Measurements from ENCODE around the gene CDK18.

Gene CDK18

DNA sequence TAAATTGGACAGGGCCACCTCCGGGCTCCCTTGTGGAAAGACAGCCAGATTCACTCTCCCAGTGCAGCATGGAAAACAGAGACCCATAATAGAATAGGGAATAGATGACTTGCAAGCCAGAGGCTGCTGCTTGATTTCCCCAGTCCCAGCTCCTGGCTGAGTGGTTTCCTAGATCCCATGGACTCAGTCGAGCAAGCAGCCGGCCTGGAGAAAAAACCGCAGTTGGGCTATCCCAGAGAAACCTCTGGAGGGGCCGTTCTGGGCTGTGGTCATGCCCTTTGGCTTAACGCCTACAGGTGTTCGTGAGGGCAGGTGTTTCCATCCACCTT is 65.7 kb downstream of the CDK18 start:
- no peak for DNase-seq (ENCODE audit: low spot score)

GRCh38 chr1:205570796-205571537 is 66.5 kb downstream of the CDK18 start:
- no peak for DNase-seq (ENCODE audit: low spot score)

DNA sequence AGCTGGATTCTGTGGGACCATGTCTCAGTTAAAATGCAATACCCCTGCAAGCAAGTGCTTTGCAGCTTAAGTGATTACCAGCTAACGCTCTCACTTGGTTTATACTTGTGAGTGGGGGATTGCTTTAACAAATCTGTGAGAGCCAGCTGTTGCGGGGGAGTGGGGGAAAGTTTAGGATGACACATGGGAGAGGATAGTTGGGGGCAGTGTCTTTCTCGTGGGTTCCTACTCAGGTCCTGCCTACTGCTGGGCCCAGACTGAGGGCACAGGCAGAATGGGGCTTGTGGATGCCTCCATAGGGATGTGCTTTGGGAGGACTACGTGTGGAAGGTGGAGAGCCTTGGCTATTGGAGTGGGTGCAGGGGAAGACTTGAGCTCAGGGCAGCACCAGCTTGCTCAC is 67.3 kb downstream of the CDK18 start:
- DNase-seq (ENCODE audit: low spot score) = no peak

- DNase-seq (ENCODE audit: low spot score) = no peak
These were observed 68.0 kb downstream of the CDK18 start for GRCh38 chr1:205572421-205572820.

DNA sequence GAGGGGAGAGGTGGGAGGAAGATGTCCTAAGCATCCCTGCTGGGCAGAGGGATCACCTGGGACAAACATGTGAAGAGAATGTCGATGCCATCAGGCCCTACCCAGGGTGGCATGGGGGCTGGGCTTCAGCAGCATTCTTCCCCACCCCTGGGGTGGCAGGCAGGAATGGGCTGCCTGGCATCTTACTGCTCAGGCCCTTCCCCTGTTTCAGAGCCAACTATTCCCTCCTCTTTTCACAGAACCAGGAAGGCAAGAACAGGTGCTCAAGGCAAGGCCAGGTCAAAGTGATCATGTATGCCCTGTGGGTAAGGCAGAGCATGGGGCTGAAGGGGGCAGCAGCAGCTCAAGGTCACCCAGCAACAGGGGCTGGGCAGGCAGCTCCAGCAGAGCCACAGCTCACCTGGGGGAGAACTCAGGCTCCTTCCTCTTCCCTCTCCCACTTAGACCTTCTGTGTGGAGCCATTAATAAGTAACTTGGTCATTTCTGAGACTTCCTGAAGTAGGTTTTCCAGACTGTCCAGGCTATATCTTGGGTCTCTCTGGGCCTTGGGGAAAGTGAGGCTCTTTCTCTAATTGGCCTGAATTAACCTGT is 70.9 kb downstream of the CDK18 start:
- DNase-seq (ENCODE audit: low spot score) = no peak

- no peak for DNase-seq (ENCODE audit: low spot score)
These were observed 71.5 kb downstream of the CDK18 start for GRCh38 chr1:205576011-205576410.

GRCh38 chr1:205576805-205577761 is 72.6 kb downstream of the CDK18 start:
- DNase-seq (ENCODE audit: low spot score) = no peak

GRCh38 chr1:205577874-205578658 is 73.6 kb downstream of the CDK18 start:
- no peak for DNase-seq (ENCODE audit: low spot score)

DNA sequence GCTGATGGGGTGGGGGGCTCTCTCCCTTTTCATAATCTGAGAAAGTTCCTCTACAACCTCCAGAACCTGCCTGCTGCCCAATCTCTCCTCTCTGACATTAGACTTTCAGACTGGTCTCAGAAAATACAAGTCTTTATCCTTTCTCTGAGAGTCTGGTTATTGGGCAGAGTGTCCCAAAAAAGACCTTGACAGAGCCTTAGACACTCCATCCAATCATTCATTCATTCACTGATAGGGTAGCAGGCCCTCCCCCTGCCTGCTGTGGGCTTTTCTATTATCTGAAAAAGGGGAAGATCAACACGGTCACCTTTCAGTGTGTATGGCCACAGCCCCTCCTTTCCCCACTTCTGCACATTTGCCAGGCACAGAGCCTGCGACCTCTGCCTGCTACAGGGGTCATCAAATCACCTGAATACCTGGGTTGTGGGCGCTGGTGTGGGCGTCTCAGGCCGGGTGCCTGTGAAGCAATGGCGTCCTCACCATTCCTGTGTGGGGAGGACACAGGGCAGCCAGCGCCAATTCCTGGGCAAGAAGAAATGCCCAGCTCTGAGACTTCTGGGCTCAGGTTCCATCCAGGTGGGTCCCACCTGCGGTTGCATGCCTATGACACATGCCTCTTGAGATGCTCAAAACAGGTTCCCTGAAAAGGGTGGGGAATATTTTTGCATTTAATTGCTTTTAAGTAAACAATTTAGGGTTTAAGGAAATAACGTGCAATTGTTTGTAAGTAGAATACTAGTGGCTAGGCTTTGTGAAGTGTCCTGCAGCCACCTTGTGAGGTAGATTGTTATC is 74.5 kb downstream of the CDK18 start:
- DNase-seq (ENCODE audit: low spot score) = no peak

DNA sequence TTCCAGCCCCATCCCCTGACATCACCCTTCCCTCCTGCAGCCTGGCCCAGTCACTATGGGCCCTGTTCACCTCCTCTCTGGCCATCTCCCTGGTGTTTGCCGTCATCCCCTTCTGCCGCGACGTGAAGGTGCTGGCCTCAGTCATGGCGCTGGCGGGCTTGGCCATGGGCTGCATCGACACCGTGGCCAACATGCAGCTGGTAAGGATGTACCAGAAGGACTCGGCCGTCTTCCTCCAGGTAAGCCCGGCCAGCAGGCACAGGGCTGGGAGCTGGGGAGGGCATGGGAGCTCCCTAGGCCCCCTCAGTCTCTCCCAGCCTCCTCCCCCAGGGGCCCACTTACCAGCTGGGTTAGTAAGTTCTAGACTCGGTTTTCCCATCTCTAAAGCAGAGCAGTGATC is 75.2 kb downstream of the CDK18 start:
- no peak for DNase-seq (ENCODE audit: low spot score)

DNA sequence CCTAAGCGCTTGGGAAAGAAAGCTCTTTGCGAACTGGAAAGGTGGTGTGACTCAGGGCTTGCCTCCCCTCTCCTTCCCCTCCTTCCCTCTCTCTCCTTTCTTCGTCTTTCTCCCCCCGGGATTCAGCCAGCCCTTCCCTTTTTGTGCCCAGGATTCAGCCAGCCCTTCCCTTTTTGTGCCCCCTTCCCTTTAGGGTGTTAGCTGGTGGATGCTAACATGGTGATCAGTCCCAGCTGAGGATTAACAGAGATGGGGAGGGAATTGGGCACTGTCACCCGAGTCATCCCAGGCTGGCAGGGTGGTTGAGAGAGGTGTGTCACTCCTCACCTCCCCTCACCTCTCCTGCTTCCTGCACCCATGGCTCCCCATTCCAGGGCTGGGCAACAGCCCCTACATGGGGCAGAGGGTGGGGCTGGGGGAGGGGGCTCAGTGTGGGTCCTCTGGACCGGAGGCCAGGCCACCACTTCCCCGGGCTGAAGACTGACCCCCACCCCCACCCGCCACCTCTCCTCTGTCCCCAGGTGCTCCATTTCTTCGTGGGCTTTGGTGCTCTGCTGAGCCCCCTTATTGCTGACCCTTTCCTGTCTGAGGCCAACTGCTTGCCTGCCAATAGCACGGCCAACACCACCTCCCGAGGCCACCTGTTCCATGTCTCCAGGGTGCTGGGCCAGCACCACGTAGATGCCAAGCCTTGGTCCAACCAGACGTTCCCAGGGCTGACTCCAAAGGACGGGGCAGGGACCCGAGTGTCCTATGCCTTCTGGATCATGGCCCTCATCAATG is 75.9 kb downstream of the CDK18 start:
- no peak for DNase-seq (ENCODE audit: low spot score)

DNA sequence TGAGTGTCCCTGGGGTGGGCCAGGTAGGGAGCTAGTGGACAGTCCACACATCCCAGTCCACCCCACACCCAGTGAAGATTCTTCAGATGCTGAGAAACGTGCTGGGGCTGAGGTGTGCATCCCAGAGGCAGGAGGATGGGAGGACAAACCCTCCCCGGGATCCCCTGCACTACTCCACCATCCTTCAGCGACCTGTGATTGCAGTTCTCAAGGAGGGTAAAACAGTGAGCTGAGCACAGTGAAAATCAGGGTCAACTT is 76.4 kb downstream of the CDK18 start:
- no peak for DNase-seq (ENCODE audit: low spot score)

- DNase-seq (ENCODE audit: low spot score) = no peak
These were observed 77.0 kb downstream of the CDK18 start for GRCh38 chr1:205581321-205581980.

DNA sequence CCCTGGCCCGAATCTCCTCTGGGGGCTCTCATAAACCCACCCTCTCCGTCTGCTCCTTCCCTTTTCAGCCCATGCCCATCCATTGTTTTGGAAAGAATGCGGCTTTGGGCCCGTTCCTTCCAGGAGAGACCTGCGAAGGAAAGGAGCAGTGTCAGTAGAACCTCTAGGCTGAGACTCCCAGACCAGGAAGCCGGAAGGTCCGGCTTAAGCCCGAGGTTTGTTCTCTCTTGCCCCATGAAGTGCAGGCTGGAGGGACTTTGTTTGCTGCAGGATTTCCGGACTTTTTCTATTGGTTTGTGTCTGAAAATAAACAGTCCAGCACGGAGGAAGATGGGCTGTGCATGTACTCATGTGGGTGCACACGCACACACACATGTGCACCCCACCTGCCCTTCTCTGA is 77.6 kb downstream of the CDK18 start:
- no peak for DNase-seq (ENCODE audit: low spot score)
